Measurements from ENCODE around the gene SOX10. TPM values are rescaled to one million over a fixed set of nuclear protein-coding genes. Genes with fewer than 3 reads are reported as not detected.

SOX10 gene
- total RNA-seq, 4 donors from 2014 or later = 15.2 to 30.8 (median 20.5) TPM

- 77% methylated on average over 6 of the region's 7 CpGs for WGBS
- TF ChIP-seq POLR2AphosphoS5 (IDR thresholded peaks at IDR 0.05) = no peak
- no peak for TF ChIP-seq EP300 (IDR thresholded peaks at IDR 0.05)
- TF ChIP-seq CTCF (IDR thresholded peaks at IDR 0.05) = no peak
Observed at GRCh38 chr22:37971475-37972434, 12.6 kb downstream of the SOX10 start.

GRCh38 chr22:37970864-37971263 lies 13.5 kb downstream of the SOX10 start:
- DNase-seq (ENCODE audit: low spot score in 2 of 2) = no peak
- H3K4me3 ChIP-seq = no peak overlapping the region
- no peaks in the 10 kb centered on the region for H3K27me3 ChIP-seq
- H3K36me3 ChIP-seq = peaks cover 35% of the 10 kb centered on the region
- TF ChIP-seq POLR2A (IDR thresholded peaks at IDR 0.05) (no peak), POLR2AphosphoS5 (IDR thresholded peaks at IDR 0.05) (no peak), EP300 (IDR thresholded peaks at IDR 0.05) (no peak), CTCF (IDR thresholded peaks at IDR 0.05) (no peak)
- no peaks in the 10 kb centered on the region for H3K9me3 ChIP-seq
- H3K27ac ChIP-seq = no peak overlapping the region
- WGBS = 91% methylated on average over 4 of the region's 4 CpGs
- H3K4me1 ChIP-seq = peaks cover 7% of the 10 kb centered on the region

More at GRCh38 chr22:37971475-37972434, 12.6 kb downstream of the SOX10 start:
- H3K27ac ChIP-seq = no peak overlapping the region
- H3K4me1 ChIP-seq = peaks cover under 1% of the 10 kb centered on the region
- no peaks in the 10 kb centered on the region for H3K27me3 ChIP-seq
- H3K36me3 ChIP-seq = peaks cover 33% of the 10 kb centered on the region
- no peak overlapping the region for H3K4me3 ChIP-seq
- H3K9me3 ChIP-seq = no peaks in the 10 kb centered on the region
- no peak for DNase-seq (ENCODE audit: low spot score in 2 of 2)

- H3K4me3 ChIP-seq = no peak overlapping the region
- no peak overlapping the region for H3K27ac ChIP-seq
- H3K4me1 ChIP-seq = peaks cover 16% of the 10 kb centered on the region
- H3K36me3 ChIP-seq = peaks cover 35% of the 10 kb centered on the region
- 78% methylated on average over 5 of the region's 5 CpGs for WGBS
- no peak for TF ChIP-seq POLR2A (IDR thresholded peaks at IDR 0.05)
- TF ChIP-seq EP300 (IDR thresholded peaks at IDR 0.05) = no peak
- no peak for TF ChIP-seq POLR2AphosphoS5 (IDR thresholded peaks at IDR 0.05)
- no peak for TF ChIP-seq CTCF (IDR thresholded peaks at IDR 0.05)
- H3K27me3 ChIP-seq = no peaks in the 10 kb centered on the region
- DNase-seq (ENCODE audit: low spot score in 2 of 2) = no peak
- H3K9me3 ChIP-seq = no peaks in the 10 kb centered on the region
Observed at GRCh38 chr22:37968452-37969251, 15.7 kb downstream of the SOX10 start.

- WGBS = 86% methylated on average over 11 of the region's 14 CpGs
- Histone ChIP-seq H3K27me3 (no peaks in the 10 kb centered on the region), H3K27ac (no peak overlapping the region), H3K36me3 (peaks cover 36% of the 10 kb centered on the region), H3K9me3 (no peaks in the 10 kb centered on the region), H3K4me3 (no peak overlapping the region), H3K4me1 (peaks cover 16% of the 10 kb centered on the region)
- TF ChIP-seq EP300 (IDR thresholded peaks at IDR 0.05) = no peak
- TF ChIP-seq CTCF (IDR thresholded peaks at IDR 0.05) = no peak
- no peak for TF ChIP-seq POLR2AphosphoS5 (IDR thresholded peaks at IDR 0.05)
- TF ChIP-seq POLR2A (IDR thresholded peaks at IDR 0.05) = no peak
- DNase-seq (ENCODE audit: low spot score in 2 of 2) = no peak
Observed at GRCh38 chr22:37967637-37968451, 16.5 kb downstream of the SOX10 start.
